Osteocyte (in vitro differentiated cells): ENCODE results near the gene ADARB1. TPM values are rescaled to one million over a fixed set of nuclear protein-coding genes. Genes with fewer than 3 reads are reported as not detected.

ENCODE experiments used
- DNase-seq: peaks from one replicate; pipeline ENCODE4 v3.0.0; 2021; ENCODE audit warnings: mixed read lengths; ENCODE audit not compliant: unreplicated experiment; ENCODE audit errors: extremely low spot score
- H3K27ac Mint-ChIP-seq: one replicate; pipeline ENCODE4 v1.8.0; 2021; ENCODE audit warnings: mild to moderate bottlenecking, mixed read lengths; ENCODE audit not compliant: unreplicated experiment
- H3K27me3 Mint-ChIP-seq: one replicate; pipeline ENCODE4 v1.8.0; 2021; ENCODE audit warnings: mixed read lengths; ENCODE audit not compliant: unreplicated experiment
- H3K36me3 Mint-ChIP-seq: one replicate; pipeline ENCODE4 v1.8.0; 2021; ENCODE audit warnings: mixed read lengths; ENCODE audit not compliant: unreplicated experiment
- H3K4me1 Mint-ChIP-seq: one replicate; pipeline ENCODE4 v1.8.0; 2021; ENCODE audit warnings: mixed read lengths; ENCODE audit not compliant: unreplicated experiment
- H3K4me3 Mint-ChIP-seq: one replicate; pipeline ENCODE4 v1.8.0; 2021; ENCODE audit warnings: mild to moderate bottlenecking, moderate library complexity, mixed read lengths; ENCODE audit not compliant: unreplicated experiment
- H3K9me3 Mint-ChIP-seq: one replicate; pipeline ENCODE4 v1.8.0; 2021; ENCODE audit warnings: mixed read lengths; ENCODE audit not compliant: unreplicated experiment
- CTCF ChIP-seq: fragments of 200-600 bp; sonication (generic); IDR thresholded peaks from 2 replicates; pipeline ENCODE4 v1.5.0; 2021; ENCODE audit warnings: antibody characterized with exemption, mild to moderate bottlenecking, moderate library complexity
- total RNA-seq: library from RNA; stranded (reverse); gene quantifications from 2 replicates; pipeline ENCODE4 v1.2.1, GENCODE V29; 2021

The ADARB1 gene
- total RNA-seq, 1 donor from 2014 or later, result 126 TPM

- H3K27ac Mint-ChIP-seq, result no peak overlapping the region
- peak; percentile 71 for DNase-seq
- H3K27me3 Mint-ChIP-seq, result no peaks in the 10 kb centered on the region
- peaks cover 2% of the 10 kb centered on the region for H3K36me3 Mint-ChIP-seq
- no peak overlapping the region for H3K4me3 Mint-ChIP-seq
- TF ChIP-seq CTCF, result no peak
- H3K9me3 Mint-ChIP-seq, result no peaks in the 10 kb centered on the region
- peaks cover 14% of the 10 kb centered on the region for H3K4me1 Mint-ChIP-seq
Observed at GRCh38 chr21:45161038-45161945, 86.9 kb downstream of the ADARB1 start.

- Mint-ChIP-seq H3K9me3 (no peaks in the 10 kb centered on the region), H3K27me3 (no peaks in the 10 kb centered on the region), H3K36me3 (peaks cover 2% of the 10 kb centered on the region), H3K4me1 (peaks cover 20% of the 10 kb centered on the region), H3K27ac (no peak overlapping the region), H3K4me3 (no peak overlapping the region)
- no peak for TF ChIP-seq CTCF
- peak; percentile 76 for DNase-seq
Observed at GRCh38 chr21:45162115-45162514, 87.7 kb downstream of the ADARB1 start.

GRCh38 chr21:45162809-45163208 lies 88.4 kb downstream of the ADARB1 start:
- H3K4me3 Mint-ChIP-seq, result no peak overlapping the region
- H3K27me3 Mint-ChIP-seq, result no peaks in the 10 kb centered on the region
- peaks cover 21% of the 10 kb centered on the region for H3K4me1 Mint-ChIP-seq
- H3K27ac Mint-ChIP-seq, result no peak overlapping the region
- TF ChIP-seq CTCF, result no peak
- H3K36me3 Mint-ChIP-seq, result no peaks in the 10 kb centered on the region
- no peaks in the 10 kb centered on the region for H3K9me3 Mint-ChIP-seq
- DNase-seq, result no peak

GRCh38 chr21:45163413-45164123 lies 89.2 kb downstream of the ADARB1 start:
- no peak overlapping the region for H3K27ac Mint-ChIP-seq
- DNase-seq, result no peak
- no peaks in the 10 kb centered on the region for H3K27me3 Mint-ChIP-seq
- H3K36me3 Mint-ChIP-seq, result no peaks in the 10 kb centered on the region
- no peaks in the 10 kb centered on the region for H3K9me3 Mint-ChIP-seq
- no peak for TF ChIP-seq CTCF
- no peak overlapping the region for H3K4me3 Mint-ChIP-seq
- peaks cover 26% of the 10 kb centered on the region for H3K4me1 Mint-ChIP-seq

- Mint-ChIP-seq H3K4me3 (no peak overlapping the region), H3K36me3 (no peaks in the 10 kb centered on the region), H3K27me3 (no peaks in the 10 kb centered on the region), H3K9me3 (no peaks in the 10 kb centered on the region), H3K4me1 (peaks cover 31% of the 10 kb centered on the region), H3K27ac (no peak overlapping the region)
- DNase-seq, result no peak
- no peak for TF ChIP-seq CTCF
Observed at GRCh38 chr21:45164124-45164511, 89.7 kb downstream of the ADARB1 start.
